NOMO-1 (cell line): ENCODE measurements around the gene GTF2A1.
A peak's percentile ranks its signal among the peaks of the same experiment; 100 is the strongest.
"Not testable (repeated sequence)": the region's sequence is repeated elsewhere in the genome, so short reads cannot be mapped to it uniquely, and the experiment has no call there.

ENCODE experiments used
- DNase-seq, 2 experiments: peaks; one replicate each; lab custom pipeline; 2025; ENCODE audit not compliant: unreplicated experiment in 2 of 2; lab: John Stamatoyannopoulos, UW

The GTF2A1 gene

DNA sequence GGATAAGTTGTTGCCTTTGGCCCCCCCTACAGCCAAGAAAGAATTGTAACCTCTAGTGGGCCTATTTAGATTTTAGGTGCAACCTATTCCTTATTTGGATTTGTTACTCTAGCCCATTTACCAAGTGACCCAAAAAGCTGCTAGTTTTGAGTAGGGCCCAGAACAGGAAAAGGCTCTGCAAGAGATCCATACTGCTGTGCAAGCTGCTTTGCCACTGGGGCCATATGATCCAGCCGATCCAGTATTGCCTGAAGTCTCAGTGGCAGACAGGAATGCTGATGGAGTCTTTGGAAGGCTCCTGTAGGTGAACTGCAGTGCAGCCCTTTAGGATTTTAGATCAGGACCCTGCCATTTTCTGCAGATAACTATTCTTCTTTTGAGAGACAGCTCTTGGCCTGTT is 12.9 kb upstream of the GTF2A1 start:
- no peak for DNase-seq

DNA sequence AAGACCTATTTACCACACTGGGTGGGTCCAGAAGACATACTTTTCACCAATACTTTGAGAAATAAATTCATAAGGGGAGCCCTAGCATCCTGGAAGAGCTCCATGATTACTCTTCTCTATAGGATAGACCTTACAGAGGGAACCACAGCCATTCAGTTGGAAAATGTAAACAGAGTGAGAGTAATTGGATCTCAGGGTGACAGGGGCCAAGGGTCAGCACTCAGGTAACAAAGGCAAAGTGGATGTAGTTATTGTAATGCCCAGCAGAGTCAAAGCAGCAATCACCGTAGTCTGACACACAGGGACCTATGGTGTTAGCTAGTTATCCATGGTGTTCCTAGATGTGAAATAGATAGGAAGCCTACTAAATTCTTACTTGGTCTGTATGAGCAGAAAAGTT is 10.8 kb upstream of the GTF2A1 start:
- DNase-seq, result no peak

DNA sequence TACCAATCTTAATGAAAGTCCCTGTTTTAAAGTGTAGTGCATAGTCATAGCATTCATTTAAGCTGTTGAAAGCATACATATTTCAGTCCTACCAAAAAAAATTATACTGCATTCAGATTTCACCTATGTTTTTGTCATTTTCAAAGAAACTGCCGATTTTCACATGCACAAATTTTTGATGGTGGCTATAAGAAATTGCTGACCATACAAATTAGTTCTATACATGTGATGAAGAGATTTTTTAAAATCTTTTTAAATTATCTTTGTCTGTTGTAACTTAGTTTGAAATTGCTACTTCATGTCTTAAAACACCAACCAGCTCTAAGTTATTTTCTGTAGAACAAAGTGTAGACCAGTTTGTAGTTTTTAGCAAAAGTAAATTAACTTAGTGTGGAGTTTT is 3.5 kb upstream of the GTF2A1 start:
- DNase-seq, result no peak

DNA sequence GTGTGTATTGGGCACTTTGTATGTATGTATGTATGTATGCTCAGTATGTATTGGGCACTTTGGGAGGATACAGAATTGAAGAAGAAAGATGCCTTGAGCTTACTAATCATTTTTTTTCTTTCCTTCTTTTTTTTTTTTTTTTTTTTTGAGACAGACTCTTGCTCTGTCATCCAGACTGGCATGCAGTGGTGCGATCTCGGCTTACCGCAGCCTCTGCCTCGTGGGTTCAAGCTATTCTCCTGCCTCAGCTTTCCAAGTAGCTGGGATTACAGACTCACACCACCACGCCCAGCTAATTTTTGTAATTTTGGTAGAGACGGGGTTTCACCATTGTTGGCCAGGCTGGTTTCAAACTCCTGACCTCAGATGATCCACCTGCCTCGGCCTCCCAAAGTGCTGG is 3.0 kb upstream of the GTF2A1 start:
- not testable (repeated sequence) for DNase-seq

DNA sequence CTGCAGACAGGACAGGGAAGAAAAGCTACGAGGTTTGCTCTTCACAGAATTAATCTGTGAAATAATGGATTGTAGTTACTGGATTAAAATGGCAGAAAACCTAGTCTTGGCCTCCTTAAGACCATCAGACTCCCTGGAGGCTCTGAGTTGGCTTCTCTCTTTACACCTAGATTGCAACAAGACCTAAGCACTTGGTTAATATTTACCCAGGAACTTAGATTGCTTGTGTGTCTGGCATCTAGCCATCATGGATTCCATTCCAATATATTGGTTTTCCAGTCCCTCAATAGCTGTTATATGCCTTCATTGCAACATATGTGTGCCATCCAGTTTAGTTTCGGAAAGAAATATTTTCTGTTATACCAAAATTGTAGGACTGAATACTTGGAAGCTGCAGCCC is 1.9 kb upstream of the GTF2A1 start:
- no peak for DNase-seq

DNA sequence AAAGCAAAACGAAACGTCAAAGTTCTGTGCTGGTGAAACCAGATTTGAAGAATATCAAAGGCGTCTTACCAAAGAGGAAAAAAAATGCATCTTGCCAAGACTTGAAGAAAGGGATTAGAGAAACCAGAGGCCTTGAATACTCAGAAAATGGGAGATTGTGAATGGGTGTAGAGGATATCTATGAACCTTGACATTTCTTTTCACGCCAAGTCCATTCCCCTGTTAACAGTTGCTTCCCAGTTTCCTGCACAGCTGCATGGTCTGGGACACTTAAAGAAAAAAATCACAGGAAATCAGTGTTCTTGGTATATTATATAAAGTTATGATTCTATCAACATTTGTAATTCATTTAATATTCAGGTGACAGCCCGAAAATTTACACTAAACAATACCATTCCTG is 1.4 kb upstream of the GTF2A1 start:
- no peak for DNase-seq

DNA sequence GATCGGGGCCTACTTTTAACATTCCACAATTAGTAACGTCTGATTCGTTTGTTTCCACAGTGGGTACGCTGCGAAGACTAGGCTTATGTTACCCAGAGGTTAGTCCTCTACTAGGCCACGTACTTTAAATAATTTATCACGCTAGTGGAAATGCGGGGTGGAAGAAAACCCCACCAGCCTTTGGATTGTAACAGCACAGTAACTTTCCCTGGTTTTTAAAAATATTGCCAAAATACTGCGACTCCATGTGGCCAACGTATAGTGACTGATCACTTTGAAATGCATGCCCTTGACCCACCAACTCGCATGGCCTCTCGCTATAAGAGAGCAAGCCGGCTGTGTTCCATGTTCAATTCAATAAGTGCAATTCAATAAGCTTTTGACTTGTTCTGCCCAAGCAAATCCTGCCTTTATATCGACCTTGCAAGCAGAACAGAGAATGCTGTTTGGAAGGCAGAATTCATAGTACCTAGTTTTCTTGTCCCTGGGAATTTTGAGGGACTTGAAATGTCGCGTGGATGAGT is 882 bp upstream of the GTF2A1 start:
- DNase-seq, result no peak

DNA sequence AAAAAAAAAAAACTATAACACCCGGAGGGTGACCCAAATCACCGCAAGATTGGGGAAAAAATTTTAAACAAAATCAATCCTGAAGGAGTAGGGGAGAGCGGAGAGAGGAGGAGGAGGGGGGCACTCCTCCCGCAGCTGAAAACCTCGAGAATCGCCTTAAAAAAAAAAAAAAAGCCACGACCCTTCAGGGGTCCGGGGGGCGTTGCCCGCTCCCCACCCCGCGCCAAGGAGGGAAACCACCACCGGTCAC is 254 bp downstream of the GTF2A1 start:
- DNase-seq, result no peak

DNA sequence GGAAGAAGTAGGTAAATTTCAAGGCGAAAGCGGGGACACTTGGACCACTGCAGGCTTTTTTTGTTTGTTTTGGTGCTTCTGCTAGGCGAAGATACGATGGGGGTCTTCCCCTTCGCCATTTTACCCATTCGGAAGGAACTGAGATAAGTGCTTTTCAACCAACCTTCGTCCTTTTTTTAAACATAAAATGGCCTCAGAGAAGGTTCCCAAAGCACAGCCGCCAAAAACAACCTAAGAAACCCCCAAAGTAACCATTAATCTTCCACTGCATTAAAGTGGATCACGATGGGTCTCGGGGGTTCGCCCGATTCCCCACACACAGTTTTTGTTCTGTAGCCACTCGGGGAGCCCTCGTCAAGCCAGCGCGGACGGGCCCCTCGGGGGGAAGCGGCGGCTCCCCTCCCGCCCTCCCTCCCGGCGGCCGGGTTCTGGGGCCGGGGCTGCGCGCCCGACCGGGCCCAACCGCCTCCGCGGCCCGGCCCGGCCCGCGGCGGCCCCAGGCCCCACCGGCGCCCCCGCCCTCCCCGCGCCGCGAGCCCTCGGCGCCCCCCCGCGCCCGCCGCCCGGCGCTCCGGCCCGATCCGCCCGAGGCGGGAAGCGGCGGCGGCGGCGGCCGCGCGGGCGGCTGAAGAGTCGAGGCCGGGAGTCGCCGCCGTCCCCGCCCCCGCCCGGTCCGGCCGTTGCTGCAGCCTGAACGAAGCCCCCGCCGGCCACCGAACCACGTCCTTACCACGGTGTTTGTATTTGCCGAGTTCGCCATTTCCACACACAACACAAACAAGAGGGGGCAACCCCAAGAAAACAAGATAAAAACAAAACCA is 790 bp downstream of the GTF2A1 start:
- DNase-seq, result peak in 1 of 2 experiments; percentile 39

DNA sequence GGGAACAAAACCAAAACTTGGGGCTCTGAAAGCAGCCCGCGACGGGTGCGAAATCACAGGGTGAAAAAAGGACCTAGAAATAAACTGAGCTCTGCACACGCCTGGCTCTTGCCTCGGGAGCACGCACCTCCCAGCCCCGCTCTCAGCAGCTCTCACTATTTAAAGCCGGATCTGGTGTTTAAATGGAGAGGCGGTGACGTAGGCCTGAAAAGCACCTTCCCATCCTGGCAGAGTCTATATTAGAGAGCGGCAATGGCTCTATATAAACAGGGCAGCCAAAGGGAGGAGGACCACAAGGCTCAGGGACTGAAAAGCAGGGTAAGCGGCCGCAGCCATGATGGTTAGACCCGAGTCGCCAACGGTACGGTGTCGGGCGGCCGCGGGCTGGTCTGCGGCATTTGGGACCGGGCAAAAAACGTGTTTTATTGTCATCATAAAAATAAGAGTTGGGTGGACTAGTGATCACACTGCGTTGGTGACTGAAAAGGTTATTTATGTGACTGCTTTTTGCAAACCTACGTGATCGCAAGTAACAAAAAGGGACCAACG is 1.5 kb downstream of the GTF2A1 start:
- DNase-seq, result peak; percentile 90 to 96

DNA sequence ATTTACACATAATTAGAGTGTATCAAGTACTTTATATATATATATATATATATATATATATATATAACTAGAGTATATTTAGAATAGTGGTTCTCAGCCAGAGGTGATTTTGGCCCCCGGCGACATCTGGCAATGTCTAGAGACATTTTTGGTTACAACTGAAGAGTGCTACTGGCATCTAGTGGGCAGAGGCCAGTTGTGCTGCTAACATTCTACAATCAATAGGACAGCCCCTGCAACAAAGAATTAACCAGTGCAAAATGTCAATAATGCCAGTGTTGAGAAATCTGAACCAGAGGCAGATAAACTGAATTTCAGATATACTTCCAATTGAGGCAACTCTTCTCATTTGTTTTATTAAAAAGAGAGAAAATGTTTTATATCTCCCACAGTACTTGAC is 8.9 kb downstream of the GTF2A1 start:
- DNase-seq, result peak in 1 of 2 experiments; percentile 9

DNA sequence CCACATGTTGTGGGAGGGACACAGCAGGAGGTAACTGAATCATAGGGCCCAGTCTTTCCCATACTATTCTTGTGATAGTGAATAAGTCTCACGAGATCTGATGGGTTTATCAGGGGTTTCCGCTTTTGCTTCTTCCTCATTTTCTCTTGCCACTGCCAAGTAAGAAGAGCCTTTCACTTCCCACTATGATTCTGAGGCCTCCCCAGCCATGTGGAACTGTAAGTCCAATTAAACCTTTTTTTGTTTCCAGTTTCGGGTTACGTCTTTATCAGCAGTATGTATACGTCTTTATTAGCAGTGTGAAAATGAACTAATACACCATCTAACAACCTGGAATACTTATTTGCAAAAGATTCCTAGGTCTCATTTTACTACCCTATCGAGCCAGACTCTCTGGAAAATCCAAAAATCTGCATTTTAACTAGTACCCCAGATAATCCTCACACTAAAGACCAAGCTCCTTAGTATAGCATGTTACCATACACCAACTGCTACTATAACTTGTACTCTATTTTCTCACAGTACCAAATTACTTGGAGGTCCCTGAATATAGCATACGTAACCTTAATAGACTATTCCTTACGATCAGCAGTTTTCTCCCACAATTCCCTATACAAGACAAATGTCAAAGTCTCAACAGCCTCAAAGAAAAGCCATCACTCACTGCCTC is 11.5 kb downstream of the GTF2A1 start:
- DNase-seq, result peak; percentile 56 to 67

DNA sequence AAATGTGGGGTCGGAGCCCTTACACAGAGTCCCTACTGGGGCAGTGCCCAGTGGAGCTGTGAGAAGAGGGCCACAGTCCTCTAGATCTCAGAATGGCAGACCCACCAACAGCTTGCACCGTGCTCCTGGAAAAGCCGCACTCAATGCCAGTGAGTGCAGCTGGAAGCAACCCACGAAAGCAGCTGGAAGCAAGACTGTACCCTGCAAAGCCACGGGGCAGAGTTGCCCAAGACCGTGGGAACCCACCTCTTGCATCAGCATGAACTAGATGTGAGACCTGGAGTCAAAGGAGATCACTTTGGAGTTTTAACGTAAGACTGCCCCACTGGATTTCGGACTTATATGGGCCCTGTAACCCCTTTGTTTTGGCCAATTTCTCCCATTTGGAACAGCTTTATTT is 12.3 kb downstream of the GTF2A1 start:
- peak in 1 of 2 experiments; percentile 7 for DNase-seq

DNA sequence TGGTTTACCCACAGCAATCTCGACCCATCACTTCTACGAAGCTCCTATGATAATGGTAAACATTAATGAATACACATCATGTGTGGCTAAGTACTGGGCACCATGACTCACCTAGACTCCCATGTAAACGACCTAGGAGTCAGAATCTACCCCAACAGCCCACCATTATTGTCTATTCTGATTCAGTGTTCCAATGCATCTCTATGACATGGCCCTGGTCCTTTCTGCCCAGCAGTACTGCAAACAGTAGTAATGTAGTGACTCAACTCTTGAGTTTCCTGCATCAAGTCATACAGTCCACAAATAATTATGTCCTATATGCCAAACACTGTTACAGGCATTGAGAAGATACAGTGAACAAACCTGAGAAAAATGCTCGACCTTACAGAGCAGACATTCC is 14.6 kb downstream of the GTF2A1 start:
- no peak for DNase-seq

DNA sequence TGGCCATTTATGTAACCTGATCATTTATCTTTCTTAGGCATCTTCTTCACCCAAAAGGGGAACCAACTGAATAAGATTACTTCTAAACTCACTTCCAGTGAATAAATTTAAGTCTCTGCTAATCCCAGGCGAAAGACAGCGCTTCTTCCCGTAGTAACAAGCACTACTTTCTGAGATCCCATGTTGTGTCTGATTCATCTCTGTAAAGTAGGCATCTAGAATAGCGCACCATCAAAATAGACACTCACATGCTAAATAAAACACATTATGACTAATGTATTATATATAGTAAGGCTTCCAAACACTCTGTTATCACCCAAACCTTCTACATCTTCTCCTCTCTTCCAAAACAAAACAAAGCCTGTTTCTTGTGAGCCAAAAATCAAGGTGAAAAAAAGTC is 15.1 kb downstream of the GTF2A1 start:
- no peak for DNase-seq

DNA sequence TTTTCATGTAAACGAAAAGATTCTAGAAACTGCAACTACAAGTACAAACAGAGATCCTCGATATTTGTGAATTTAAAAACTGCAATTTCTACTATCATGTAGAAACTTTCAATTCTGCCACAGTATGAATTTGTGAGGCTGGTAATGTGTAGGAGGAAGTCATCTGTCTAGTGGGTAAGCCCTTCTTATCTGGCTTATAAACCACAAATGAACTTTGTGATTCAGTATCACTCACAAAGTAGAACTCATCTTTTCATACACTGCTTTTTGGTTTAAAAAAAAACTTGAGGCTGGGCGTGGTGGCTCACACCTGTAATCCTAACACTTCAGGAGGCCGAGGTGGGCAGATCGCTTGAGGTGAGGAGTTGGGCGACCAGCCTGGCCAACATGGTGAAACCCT is 20.7 kb downstream of the GTF2A1 start:
- no peak for DNase-seq

DNA sequence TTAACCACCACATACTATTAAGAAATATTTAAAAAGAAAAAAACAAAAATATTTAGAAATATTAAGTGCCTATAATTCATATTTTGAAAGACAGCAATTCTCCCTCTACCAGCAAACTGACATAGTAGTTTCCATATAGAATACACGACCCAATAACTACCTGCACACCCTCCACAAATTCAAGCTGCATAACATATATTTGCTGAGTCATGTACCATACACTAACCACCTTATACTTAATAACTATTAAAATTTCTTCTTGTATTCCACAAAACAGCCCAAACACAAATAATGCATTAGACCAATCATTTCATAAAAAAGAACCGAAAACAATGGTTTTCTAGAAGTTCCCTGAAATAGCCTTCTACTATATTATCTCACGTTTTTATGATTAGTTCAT is 21.7 kb downstream of the GTF2A1 start:
- no peak for DNase-seq

DNA sequence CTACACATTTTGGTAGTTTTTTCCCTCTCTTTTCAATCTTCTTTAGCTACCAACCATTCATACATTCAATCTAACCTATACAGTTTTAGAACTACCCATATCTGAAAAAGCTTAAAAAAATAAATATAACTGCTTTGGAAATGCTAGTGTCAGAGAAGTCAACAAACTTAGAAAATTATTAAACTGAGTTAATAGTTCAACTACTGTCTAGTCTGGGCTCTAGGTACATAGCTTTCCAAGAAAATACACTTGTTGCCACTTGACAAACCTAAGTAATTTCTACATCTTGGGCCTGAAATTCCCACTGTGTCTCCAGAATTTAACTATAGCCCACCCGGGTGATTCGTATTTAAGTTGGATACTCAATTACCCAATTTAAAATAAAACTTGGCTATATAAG is 22.1 kb downstream of the GTF2A1 start:
- DNase-seq, result no peak

DNA sequence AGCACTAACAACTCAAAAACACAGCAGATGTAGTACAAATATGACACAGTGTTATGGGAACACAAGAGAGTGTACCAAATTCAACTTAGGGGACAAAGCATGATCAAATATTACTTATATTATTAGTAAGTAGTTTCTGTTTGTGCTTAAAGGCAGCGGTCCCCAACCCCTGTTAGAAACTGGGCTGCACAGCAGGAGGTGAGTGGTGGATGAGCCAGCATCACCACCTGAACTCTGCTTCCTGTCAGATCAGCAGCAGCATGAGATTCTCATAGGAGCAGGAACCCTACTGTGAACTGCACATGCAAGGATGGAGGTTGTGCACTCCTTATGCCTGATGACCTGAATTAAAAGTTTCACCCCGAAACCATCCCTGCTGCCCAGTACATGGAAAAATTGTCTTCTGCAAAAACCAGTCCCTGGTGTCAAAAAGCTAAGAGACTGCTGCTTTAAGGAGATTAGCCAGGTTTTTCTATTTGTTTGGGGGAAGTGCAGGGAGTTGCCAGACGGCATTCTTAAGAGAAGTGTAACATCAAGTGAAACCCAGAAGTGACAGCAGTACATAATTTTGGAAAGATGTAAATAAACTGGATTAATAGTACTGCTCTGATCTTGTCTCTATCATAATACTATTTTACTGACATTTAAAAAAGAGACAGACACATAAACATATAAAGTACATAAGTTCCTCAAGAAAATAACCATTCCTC is 26.7 kb downstream of the GTF2A1 start:
- DNase-seq, result no peak

DNA sequence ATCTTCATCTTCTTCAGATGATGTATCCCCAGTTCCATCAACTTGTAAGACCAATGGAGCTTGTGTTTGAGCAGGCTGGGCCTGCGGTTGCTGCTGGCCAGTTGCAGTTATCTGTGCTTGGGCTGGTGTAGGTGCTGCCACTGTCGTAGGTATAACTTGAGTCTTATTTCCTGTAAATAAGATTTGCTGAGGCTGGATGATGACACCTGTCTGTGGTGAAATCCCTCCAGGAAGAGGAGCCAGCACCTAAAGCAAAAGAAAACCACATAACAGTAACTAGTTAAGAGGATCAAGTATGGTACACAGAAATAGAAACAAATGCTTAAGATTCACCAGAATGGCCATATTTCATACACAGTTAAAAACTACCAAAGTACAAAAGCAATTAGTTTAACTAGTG is 28.2 kb downstream of the GTF2A1 start:
- no peak for DNase-seq

DNA sequence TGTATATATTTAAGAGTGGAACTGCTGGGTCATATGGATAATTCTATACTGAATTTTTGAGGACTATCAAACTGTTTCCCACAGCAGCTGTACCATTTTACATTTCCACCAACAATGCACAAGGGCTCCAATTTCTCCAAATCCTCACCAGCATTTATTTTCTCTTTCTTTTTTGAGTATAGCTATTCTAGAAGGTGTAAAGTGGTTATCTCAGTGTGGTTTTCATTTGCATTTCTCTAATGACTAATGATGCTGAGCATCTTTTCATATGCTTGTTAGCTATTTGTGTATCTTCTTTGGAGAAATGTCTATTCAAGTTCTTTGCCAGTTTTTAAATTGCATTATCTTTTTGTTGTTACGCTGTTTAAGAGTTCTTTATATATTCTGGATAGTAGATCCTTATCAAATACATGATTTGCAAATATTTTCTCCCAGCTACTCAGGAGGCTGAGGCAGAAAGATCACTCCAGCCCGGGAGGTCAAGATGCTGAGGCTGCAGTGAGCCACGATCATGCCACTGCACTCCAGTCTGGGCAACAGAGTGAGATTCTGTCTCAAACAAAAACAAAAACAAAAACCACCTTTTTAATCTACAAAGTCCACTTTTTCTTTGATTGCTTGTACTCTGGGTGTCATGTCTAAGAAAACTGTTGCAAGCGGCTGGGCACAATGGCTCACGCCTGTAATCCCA is 32.8 kb downstream of the GTF2A1 start:
- no peak for DNase-seq
